ENCODE measurements around the gene CNDP1. TPM values are rescaled to one million over a fixed set of nuclear protein-coding genes. Genes with fewer than 3 reads are reported as not detected.

CNDP1 gene
- total RNA-seq, 1 donor from 2014 or later = 0.40 TPM

GRCh38 chr18:74582642-74583041, 48.3 kb downstream of the CNDP1 start:
- Mint-ChIP-seq H3K4me1 (peaks cover 8% of the 10 kb centered on the region), H3K9me3 (no peaks in the 10 kb centered on the region), H3K27me3 (ENCODE audit: low read depth) (peaks cover 37% of the 10 kb centered on the region), H3K27ac (no peak overlapping the region), H3K4me3 (no peak overlapping the region), H3K36me3 (no peaks in the 10 kb centered on the region)
- DNase-seq (ENCODE audit: low spot score in 2 of 2, unreplicated experiment in 2 of 2) = no peak
- TF ChIP-seq CTCF (IDR thresholded peaks at IDR 0.05; ENCODE audit: unreplicated experiment) = no peak

GRCh38 chr18:74587441-74587840, 53.1 kb downstream of the CNDP1 start:
- H3K4me1 Mint-ChIP-seq = no peaks in the 10 kb centered on the region
- TF ChIP-seq CTCF (IDR thresholded peaks at IDR 0.05; ENCODE audit: unreplicated experiment) = no peak
- no peak for DNase-seq (ENCODE audit: low spot score in 2 of 2, unreplicated experiment in 2 of 2)
- no peak overlapping the region for H3K27ac Mint-ChIP-seq
- H3K27me3 Mint-ChIP-seq (ENCODE audit: low read depth) = peaks cover 48% of the 10 kb centered on the region
- H3K36me3 Mint-ChIP-seq = no peaks in the 10 kb centered on the region
- no peaks in the 10 kb centered on the region for H3K9me3 Mint-ChIP-seq
- H3K4me3 Mint-ChIP-seq = no peak overlapping the region

- Mint-ChIP-seq H3K27ac (no peak overlapping the region), H3K4me3 (no peak overlapping the region), H3K4me1 (no peaks in the 10 kb centered on the region), H3K36me3 (peaks cover 6% of the 10 kb centered on the region), H3K9me3 (no peaks in the 10 kb centered on the region), H3K27me3 (ENCODE audit: low read depth) (peaks cover 40% of the 10 kb centered on the region)
- no peak for TF ChIP-seq CTCF (IDR thresholded peaks at IDR 0.05; ENCODE audit: unreplicated experiment)
- no peak for DNase-seq (ENCODE audit: low spot score in 2 of 2, unreplicated experiment in 2 of 2)
Observed at GRCh38 chr18:74589021-74589420, 54.7 kb downstream of the CNDP1 start.

- Mint-ChIP-seq H3K4me1 (peaks cover 3% of the 10 kb centered on the region), H3K27ac (no peak overlapping the region), H3K4me3 (no peak overlapping the region), H3K36me3 (peaks cover 7% of the 10 kb centered on the region), H3K27me3 (ENCODE audit: low read depth) (peaks cover 40% of the 10 kb centered on the region), H3K9me3 (no peaks in the 10 kb centered on the region)
- DNase-seq (ENCODE audit: low spot score in 2 of 2, unreplicated experiment in 2 of 2) = no peak
- no peak for TF ChIP-seq CTCF (IDR thresholded peaks at IDR 0.05; ENCODE audit: unreplicated experiment)
Observed at GRCh38 chr18:74589811-74590210, 55.5 kb downstream of the CNDP1 start.

GRCh38 chr18:74590671-74591070, 56.4 kb downstream of the CNDP1 start:
- Mint-ChIP-seq H3K27me3 (ENCODE audit: low read depth) (peaks cover 40% of the 10 kb centered on the region), H3K4me3 (no peak overlapping the region), H3K4me1 (peaks cover 12% of the 10 kb centered on the region), H3K36me3 (peaks cover 7% of the 10 kb centered on the region), H3K9me3 (no peaks in the 10 kb centered on the region), H3K27ac (no peak overlapping the region)
- no peak for DNase-seq (ENCODE audit: low spot score in 2 of 2, unreplicated experiment in 2 of 2)
- TF ChIP-seq CTCF (IDR thresholded peaks at IDR 0.05; ENCODE audit: unreplicated experiment) = no peak

GRCh38 chr18:74595431-74595830, 61.1 kb downstream of the CNDP1 start:
- Mint-ChIP-seq H3K27ac (peak overlapping the region; percentile 64), H3K36me3 (peaks cover 7% of the 10 kb centered on the region), H3K27me3 (ENCODE audit: low read depth) (no peaks in the 10 kb centered on the region), H3K4me3 (peak overlapping the region; percentile 37), H3K9me3 (no peaks in the 10 kb centered on the region), H3K4me1 (peaks cover 34% of the 10 kb centered on the region)
- no peak for TF ChIP-seq CTCF (IDR thresholded peaks at IDR 0.05; ENCODE audit: unreplicated experiment)
- DNase-seq (ENCODE audit: low spot score in 2 of 2, unreplicated experiment in 2 of 2) = no peak
